WTC11 (cell line): ENCODE measurements around the gene ABAT. TPM values are rescaled to one million over a fixed set of nuclear protein-coding genes. Genes with fewer than 3 reads are reported as not detected.

Experiments used
- ATAC-seq: fragments of 200-7000 bp; cut with Tn5 transposase; 2 replicates; pipeline ENCODE4 v1.10.0; 2021; ENCODE audit warnings: mild to moderate bottlenecking, moderate library complexity
- CTCF ChIA-PET: fragments of 300-600 bp; sonication (Branson Sonifier 250); formaldehyde crosslinking; loops from one replicate; lab custom pipeline; 2021; ENCODE audit warnings: antibody characterized with exemption; lab: Charles Lee
- POLR2A ChIA-PET: fragments of 350-600 bp; sonication (Branson Sonifier 250); formaldehyde crosslinking; loops from one replicate; lab custom pipeline; 2021; ENCODE audit warnings: antibody characterized with exemption; lab: Charles Lee
- DNase-seq: peaks from one replicate; pipeline ENCODE4 v3.0.0; 2021; ENCODE audit warnings: low spot score
- H3K27ac Mint-ChIP-seq: 2 replicates; pipeline ENCODE4 v1.8.0; 2021; ENCODE audit warnings: mixed read lengths
- H3K27me3 Mint-ChIP-seq: 2 replicates; pipeline ENCODE4 v1.8.0; 2021; ENCODE audit warnings: low read depth, mild to moderate bottlenecking, moderate library complexity, mixed read lengths
- H3K36me3 Mint-ChIP-seq: 2 replicates; pipeline ENCODE4 v1.8.0; 2021; ENCODE audit warnings: mixed read lengths
- H3K4me1 Mint-ChIP-seq: 2 replicates; pipeline ENCODE4 v1.8.0; 2022; ENCODE audit warnings: mixed read lengths
- H3K4me3 Mint-ChIP-seq: 2 replicates; pipeline ENCODE4 v1.8.0; 2021; ENCODE audit warnings: mild to moderate bottlenecking, moderate library complexity, mixed read lengths
- H3K9me3 Mint-ChIP-seq: 2 replicates; pipeline ENCODE4 v1.8.0; 2021; ENCODE audit warnings: mixed read lengths
- AFF4 ChIP-seq: sonication (generic); formaldehyde crosslinking; IDR thresholded peaks from 2 replicates; pipeline ENCODE4 v1.8.1; 2023; ENCODE audit warnings: mild to moderate bottlenecking, missing genetic modification reagents, borderline replicate concordance
- CREB1 ChIP-seq: sonication (generic); formaldehyde crosslinking; IDR thresholded peaks from 2 replicates; pipeline ENCODE4 v1.8.0; 2023; ENCODE audit warnings: mild to moderate bottlenecking, missing genetic modification reagents
- EMX1 ChIP-seq: fragments of 250-450 bp; sonication (Bioruptor Pico); IDR thresholded peaks from 2 replicates; pipeline ENCODE4 v1.8.0; 2021; ENCODE audit warnings: mild to moderate bottlenecking
- GRHL2 ChIP-seq: fragments of 250-450 bp; sonication (Bioruptor Pico); IDR thresholded peaks from 2 replicates; pipeline ENCODE4 v1.8.0; 2022; ENCODE audit warnings: mild to moderate bottlenecking, moderate library complexity; ENCODE audit not compliant: insufficient replicate concordance, severe bottlenecking
- IRF2 ChIP-seq: sonication (generic); formaldehyde crosslinking; IDR thresholded peaks from 2 replicates; pipeline ENCODE4 v1.8.0; 2022; ENCODE audit warnings: low read depth, missing genetic modification reagents, borderline replicate concordance
- KAT7 ChIP-seq: sonication (generic); formaldehyde crosslinking; IDR thresholded peaks from 2 replicates; pipeline ENCODE4 v1.8.1; 2023; ENCODE audit warnings: missing genetic modification reagents, mild to moderate bottlenecking, borderline replicate concordance
- NFATC4 ChIP-seq: fragments of 250-450 bp; sonication (Bioruptor Pico); IDR thresholded peaks from 2 replicates; pipeline ENCODE4 v1.9.0; 2021; ENCODE audit warnings: mild to moderate bottlenecking
- NR2C2 ChIP-seq: sonication (generic); formaldehyde crosslinking; IDR thresholded peaks from 2 replicates; pipeline ENCODE4 v1.8.0; 2022; ENCODE audit warnings: mild to moderate bottlenecking, missing genetic modification reagents
- OVOL2 ChIP-seq: fragments of 250-450 bp; sonication (Bioruptor Pico); IDR thresholded peaks from 2 replicates; pipeline ENCODE4 v1.9.0; 2021; ENCODE audit warnings: mild to moderate bottlenecking, borderline replicate concordance
- SOX15 ChIP-seq: fragments of 250-450 bp; sonication (Bioruptor Pico); IDR thresholded peaks from 2 replicates; pipeline ENCODE4 v1.9.0; 2021; ENCODE audit warnings: mild to moderate bottlenecking
- TEAD4 ChIP-seq: sonication (generic); formaldehyde crosslinking; IDR thresholded peaks from 2 replicates; pipeline ENCODE4 v1.8.0; 2022; ENCODE audit warnings: mild to moderate bottlenecking, missing genetic modification reagents
- TP53 ChIP-seq: sonication (generic); formaldehyde crosslinking; IDR thresholded peaks from 2 replicates; pipeline ENCODE4 v1.8.1; 2023; ENCODE audit warnings: mild to moderate bottlenecking, missing genetic modification reagents
- ZNF423 ChIP-seq: fragments of 250-450 bp; sonication (Bioruptor Pico); IDR thresholded peaks from 2 replicates; pipeline ENCODE4 v2.1.2; 2022; ENCODE audit warnings: mild to moderate bottlenecking, moderate library complexity
- ZNF671 ChIP-seq: fragments of 250-450 bp; sonication (Bioruptor Pico); IDR thresholded peaks from 2 replicates; pipeline ENCODE4 v1.8.0; 2021; ENCODE audit warnings: mild to moderate bottlenecking
- total RNA-seq: library from RNA; stranded (reverse); gene quantifications from 3 replicates; pipeline ENCODE4 v1.2.3, GENCODE V29; 2021
- TF ChIP-seq, protein P1 (sequence below): fragments of 250-450 bp; sonication (Bioruptor Pico); IDR thresholded peaks from 2 replicates; pipeline ENCODE4 v2.1.2; 2022; ENCODE audit warnings: mild to moderate bottlenecking, moderate library complexity
- TF ChIP-seq, protein P2 (sequence below): sonication (generic); formaldehyde crosslinking; IDR thresholded peaks from 2 replicates; pipeline ENCODE4 v1.8.0; 2022; ENCODE audit warnings: mild to moderate bottlenecking, missing genetic modification reagents

The ABAT gene
- total RNA-seq, 1 experiment from 2014 or later = 6.6 TPM

GRCh38 chr16:8729779-8730334, 55.4 kb downstream of the ABAT start:
- ChIA-PET CTCF (interaction anchor here (1.0 kb wide), 1 partner anchor 283 kb away, joined by 3 read pairs; no protein-coding TSS in a partner anchor), POLR2A (no interaction called here)
- Mint-ChIP-seq H3K4me1 (no peaks in the 10 kb centered on the region; the same call in 1 of the 2 replicates), H3K9me3 (peaks cover 14% of the 10 kb centered on the region), H3K36me3 (peaks cover 9% of the 10 kb centered on the region), H3K4me3 (no peak overlapping the region), H3K27ac (no peak overlapping the region), H3K27me3 (peaks cover 6% of the 10 kb centered on the region)
- no peak for ATAC-seq
- TF ChIP-seq TP53 (CRISPR knock-in tag) = no peak
- DNase-seq = no peak

- Mint-ChIP-seq H3K36me3 (peaks cover 9% of the 10 kb centered on the region), H3K9me3 (peaks cover 16% of the 10 kb centered on the region), H3K4me3 (no peak overlapping the region), H3K4me1 (no peaks in the 10 kb centered on the region; the same call in 1 of the 2 replicates), H3K27me3 (peaks cover 6% of the 10 kb centered on the region), H3K27ac (no peak overlapping the region)
- ATAC-seq (no peak), DNase-seq (no peak)
- ChIA-PET CTCF (no interaction called here), POLR2A (no interaction called here)
- TF ChIP-seq EMX1 = no peak
- TF ChIP-seq NFATC4 (CRISPR knock-in tag) = no peak
- TF ChIP-seq TEAD4 (CRISPR knock-in tag) = no peak
- TF ChIP-seq GRHL2 (CRISPR knock-in tag) = no peak
- TF ChIP-seq, protein P1, sequence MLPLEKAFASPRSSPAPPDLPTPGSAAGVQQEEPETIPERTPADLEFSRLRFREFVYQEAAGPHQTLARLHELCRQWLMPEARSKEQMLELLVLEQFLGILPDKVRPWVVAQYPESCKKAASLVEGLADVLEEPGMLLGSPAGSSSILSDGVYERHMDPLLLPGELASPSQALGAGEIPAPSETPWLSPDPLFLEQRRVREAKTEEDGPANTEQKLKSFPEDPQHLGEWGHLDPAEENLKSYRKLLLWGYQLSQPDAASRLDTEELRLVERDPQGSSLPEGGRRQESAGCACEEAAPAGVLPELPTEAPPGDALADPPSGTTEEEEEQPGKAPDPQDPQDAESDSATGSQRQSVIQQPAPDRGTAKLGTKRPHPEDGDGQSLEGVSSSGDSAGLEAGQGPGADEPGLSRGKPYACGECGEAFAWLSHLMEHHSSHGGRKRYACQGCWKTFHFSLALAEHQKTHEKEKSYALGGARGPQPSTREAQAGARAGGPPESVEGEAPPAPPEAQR (CRISPR knock-in tag) = no peak
Observed at GRCh38 chr16:8730335-8730915, 56.0 kb downstream of the ABAT start.

GRCh38 chr16:8733849-8734540, 59.6 kb downstream of the ABAT start:
- Mint-ChIP-seq H3K4me3 (no peak overlapping the region), H3K4me1 (peaks cover 6% of the 10 kb centered on the region; the same call in 1 of the 2 replicates), H3K36me3 (peaks cover 9% of the 10 kb centered on the region), H3K27ac (no peak overlapping the region), H3K9me3 (peaks cover 25% of the 10 kb centered on the region), H3K27me3 (peaks cover 6% of the 10 kb centered on the region)
- ATAC-seq = no peak
- DNase-seq = no peak
- POLR2A ChIA-PET = no interaction called here
- CTCF ChIA-PET = no interaction called here
- TF ChIP-seq ZNF671 (CRISPR knock-in tag) = no peak
- TF ChIP-seq NR2C2 = no peak
- TF ChIP-seq, protein P2, sequence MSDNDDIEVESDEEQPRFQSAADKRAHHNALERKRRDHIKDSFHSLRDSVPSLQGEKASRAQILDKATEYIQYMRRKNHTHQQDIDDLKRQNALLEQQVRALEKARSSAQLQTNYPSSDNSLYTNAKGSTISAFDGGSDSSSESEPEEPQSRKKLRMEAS (CRISPR knock-in tag) = no peak
- TF ChIP-seq SOX15 = no peak
- no peak for TF ChIP-seq KAT7 (CRISPR knock-in tag)
- TF ChIP-seq IRF2 (CRISPR knock-in tag) = no peak
- TF ChIP-seq OVOL2 (CRISPR knock-in tag) = no peak
- no peak for TF ChIP-seq AFF4 (CRISPR knock-in tag)
- no peak for TF ChIP-seq CREB1 (CRISPR knock-in tag)
- TF ChIP-seq ZNF423 (CRISPR knock-in tag) = no peak
